ENCODE data around the gene CYP26A1.

Gene CYP26A1

GRCh38 chr10:93115661-93116383 lies 42.1 kb downstream of the CYP26A1 start:
- peak; percentile 52 for DNase-seq (ENCODE audit: low read depth, low spot score)

GRCh38 chr10:93121311-93121710 lies 47.6 kb downstream of the CYP26A1 start:
- no peak for DNase-seq (ENCODE audit: low read depth, low spot score)

GRCh38 chr10:93123766-93124165 lies 50.1 kb downstream of the CYP26A1 start:
- DNase-seq (ENCODE audit: low read depth, low spot score), result no peak

GRCh38 chr10:93124580-93125318 lies 51.1 kb downstream of the CYP26A1 start:
- DNase-seq (ENCODE audit: low read depth, low spot score), result no peak

- DNase-seq (ENCODE audit: low read depth, low spot score), result no peak
Measured at GRCh38 chr10:93125966-93126365, 52.3 kb downstream of the CYP26A1 start.

GRCh38 chr10:93126483-93127052 lies 52.9 kb downstream of the CYP26A1 start:
- DNase-seq (ENCODE audit: low read depth, low spot score), result peak; percentile 9

Data from iPS DF 19.7 (cell line).